ENCODE results near the gene UBAP2L. TPM values are rescaled to one million over a fixed set of nuclear protein-coding genes. Genes with fewer than 3 reads are reported as not detected.

Gene UBAP2L
- total and polyA plus RNA-seq, 10 of the 15 experiments (the other 5 are each of a cell fraction or from before 2014, with no cell fraction given): 49.9 to 198 (median 152) TPM

- no peak for TF ChIP-seq ZSCAN29 (IDR thresholded peaks at IDR 0.05)
- no peak for TF ChIP-seq BRCA1 (IDR thresholded peaks at IDR 0.05; ENCODE audit: low read depth, low read length)
Measured at GRCh38 chr1:154316704-154317103, 95.9 kb downstream of the UBAP2L start (continued).

GRCh38 chr1:154318386-154318785 is 97.6 kb downstream of the UBAP2L start:
- Histone ChIP-seq H3K4me1 (ENCODE audit: control insufficient read depth, insufficient read depth, low read length) (no peaks in the 10 kb centered on the region), H3K27ac (ENCODE audit: control insufficient read depth, insufficient read depth) (no peak overlapping the region), H3K9ac (ENCODE audit: control insufficient read depth, insufficient read depth, low read length) (no peak overlapping the region), H4K20me1 (ENCODE audit: control insufficient read depth, insufficient read depth) (no peaks in the 10 kb centered on the region), H3K79me2 (ENCODE audit: control insufficient read depth, insufficient read depth, low read length) (no peaks in the 10 kb centered on the region), H2AFZ (ENCODE audit: control insufficient read depth, low read depth, low read length) (no peak overlapping the region), H3K4me3 (no peak overlapping the region), H3K9me3 (replicated peaks; ENCODE audit: control insufficient read depth, insufficient read depth, low read length) (no peaks in the 10 kb centered on the region), H3K27me3 (replicated peaks in 1 of 2; ENCODE audit: control insufficient read depth in 2 of 2, insufficient read depth in 2 of 2, low read length in 1 of 2) (peaks cover 0 to 3% of the 10 kb centered on the region in 2 experiments; a peak in 1 of 4 replicates), H3K4me2 (ENCODE audit: control insufficient read depth, insufficient read depth) (no peak overlapping the region), H3K36me3 (ENCODE audit: control insufficient read depth in 2 of 2, insufficient read depth in 2 of 2, low read length in 1 of 2) (no peaks in the 10 kb centered on the region)
- intact Hi-C loops (cut with micrococcal nuclease; ENCODE audit: unreplicated experiment): no loop called here
- ChIA-PET CTCF (interaction anchor here (1.0 to 5.4 kb wide), 3 partner anchors 13 to 24 kb away, joined by 3 to 24 read pairs (median 5); no protein-coding TSS in a partner anchor), POLR2A (no interaction called here), RAD21 (ENCODE audit: unreplicated experiment) (no interaction called here), SMC1A (ENCODE audit: uncharacterized antibody, unreplicated experiment) (interaction anchor here (0.7 to 1.2 kb wide), 2 partner anchors 10 to 160 kb away, joined by 3 to 4 read pairs; no protein-coding TSS in a partner anchor)
- 36% methylated on average over 4 of the region's 4 CpGs for whole genome bisulfite sequencing (ENCODE audit: insufficient coverage, insufficient replicate concordance, low lambda C conversion rate, missing lambda C conversion rate)
- in situ Hi-C loops (cut with MboI): no loop called here
- no peak for FAIRE-seq
- DNase-seq (ENCODE audit: low read depth, low spot score): no peak
- ATAC-seq: no peak
- TF ChIP-seq SMC3 (IDR thresholded peaks at IDR 0.05; ENCODE audit: borderline replicate concordance, low read length) (no peak), TCF12 (IDR thresholded peaks at IDR 0.05; ENCODE audit: low read depth, low read length) (no peak), MYC (IDR thresholded peaks at IDR 0.05; ENCODE audit: insufficient read depth, insufficient read length, insufficient replicate concordance, low read length, severe bottlenecking) (no peak), CEBPB (IDR thresholded peaks at IDR 0.05; ENCODE audit: borderline replicate concordance in 1 of 2, low read depth in 2 of 2, low read length in 2 of 2) (no peak), RELA (IDR thresholded peaks at IDR 0.05; ENCODE audit: borderline replicate concordance, partially characterized antibody) (no peak), SIX5 (IDR thresholded peaks at IDR 0.05; ENCODE audit: low read depth, low read length, severe bottlenecking) (no peak), YBX1 (IDR thresholded peaks at IDR 0.05) (no peak), HDAC2 (IDR thresholded peaks at IDR 0.05) (no peak), CBX5 (IDR thresholded peaks at IDR 0.05; ENCODE audit: low read depth) (no peak), ZBTB4 (CRISPR knock-in tag; IDR thresholded peaks at IDR 0.05) (no peak), EZH2 (IDR thresholded peaks at IDR 0.05; ENCODE audit: borderline replicate concordance, control insufficient read depth, low read depth, low read length) (no peak), SMAD5 (IDR thresholded peaks at IDR 0.05; ENCODE audit: low read depth) (no peak), SPI1 (IDR thresholded peaks at IDR 0.05; ENCODE audit: borderline replicate concordance, insufficient read depth, low read depth, low read length) (no peak), PAX8 (IDR thresholded peaks at IDR 0.05) (no peak), USF1 (IDR thresholded peaks at IDR 0.05; ENCODE audit: borderline replicate concordance, extremely low read length, insufficient read depth, low read depth, low read length) (no peak)
- BruUV-seq (replicated peaks): no TSS peak
